K562 (cell line): ENCODE results near the gene XPR1. TPM values are rescaled to one million over a fixed set of nuclear protein-coding genes. Genes with fewer than 3 reads are reported as not detected.

Experiments used
- CEBPZ ChIP-seq: fragments of 150-350 bp; IDR thresholded peaks from 2 replicates; pipeline ENCODE4 v1.6.1; 2014; ENCODE audit warnings: low read depth, mild to moderate bottlenecking, low read length, borderline replicate concordance
- DMBX1 ChIP-seq: fragments of 250-450 bp; sonication (Bioruptor Pico); IDR thresholded peaks from 2 replicates; pipeline ENCODE4 v1.8.0; 2022; ENCODE audit warnings: inconsistent platforms, mild to moderate bottlenecking, moderate library complexity, borderline replicate concordance
- ELK3 ChIP-seq: fragments of 450-650 bp; formaldehyde crosslinking; IDR thresholded peaks from 2 replicates; pipeline ENCODE4 v1.4.0; 2020; ENCODE audit warnings: mild to moderate bottlenecking
- ESRRB ChIP-seq: fragments of 250-450 bp; sonication (Bioruptor Pico); IDR thresholded peaks from 2 replicates; pipeline ENCODE4 v1.5.0; 2020; ENCODE audit warnings: mild to moderate bottlenecking, moderate library complexity, borderline replicate concordance
- ID3 ChIP-seq, 2 experiments: fragments of 250-450 bp in 1 of 2; fragments of 450-650 bp in 1 of 2; sonication (Bioruptor Pico) in 1 of 2; IDR thresholded peaks; 2 replicates each; pipeline versions ENCODE4 v1.6.1 to v1.8.0; 2016 to 2021; ENCODE audit warnings: mild to moderate bottlenecking in 2 of 2, moderate library complexity in 2 of 2, missing compliant biosample characterization in 1 of 2, missing genetic modification characterization in 1 of 2
- NEUROD1 ChIP-seq: fragments of 150-350 bp; IDR thresholded peaks from 2 replicates; pipeline ENCODE4 v1.6.1; 2014; ENCODE audit warnings: borderline replicate concordance, low read length, low read depth; ENCODE audit not compliant: partially characterized antibody
- NKRF ChIP-seq: fragments of 450-650 bp; IDR thresholded peaks from 2 replicates; pipeline ENCODE4 v1.6.1; 2016; ENCODE audit warnings: borderline replicate concordance
- SMAD4 ChIP-seq: fragments of 250-450 bp; sonication (Bioruptor Pico); conservative IDR thresholded peaks from 2 replicates; pipeline ENCODE4 v1.8.0; 2021; ENCODE audit warnings: inconsistent platforms, mild to moderate bottlenecking, moderate library complexity
- THAP7 ChIP-seq: fragments of 250-450 bp; sonication (Bioruptor Pico); IDR thresholded peaks from 2 replicates; pipeline ENCODE4 v1.5.0; 2021
- ZEB2 ChIP-seq: fragments of 450-650 bp; IDR thresholded peaks from 2 replicates; pipeline ENCODE4 v1.6.1; 2016
- ZNF174 ChIP-seq: fragments of 250-450 bp; sonication (Bioruptor Pico); IDR thresholded peaks from 2 replicates; pipeline ENCODE4 v1.4.0; 2020; ENCODE audit warnings: mild to moderate bottlenecking
- ZNF41 ChIP-seq: fragments of 250-450 bp; sonication (Bioruptor Pico); conservative IDR thresholded peaks from 2 replicates; pipeline ENCODE4 v1.4.0; 2020; ENCODE audit warnings: mild to moderate bottlenecking
- polyA plus RNA-seq, 8 experiments: library from polyadenylated mRNA; depleted of rRNA in 4 of 8; stranded (reverse) in 5 of 8; unstranded in 3 of 8; fragments of >200 nt; fragmentation: Nextera tagmentation in 2 of 8; fragmentation: Illumina TruSeq in 1 of 8; extraction: Ambion mirVana in 2 of 8; extraction: Trizol in 1 of 8; gene quantifications; 2 replicates each; pipeline versions ENCODE4 v1.2.1 to v1.2.3, GENCODE V29; 2011 to 2014; ENCODE audit warnings: inconsistent platforms in 1 of 8, missing spikeins in 1 of 8
- total RNA-seq, 7 experiments: library from RNA; depleted of rRNA in 6 of 7; stranded (reverse); fragments of >200 nt in 6 of 7; fragmentation: Illumina TruSeq in 2 of 7; extraction: Trizol in 2 of 7; gene quantifications; 2 replicates each; pipeline versions ENCODE4 v1.2.1 to v1.2.3, GENCODE V29; 2011 to 2021; ENCODE audit warnings: low replicate concordance in 1 of 7
- TF ChIP-seq, protein P1 (sequence below): fragments of 450-650 bp; IDR thresholded peaks from 2 replicates; pipeline ENCODE4 v1.6.1; 2016; ENCODE audit warnings: antibody characterized with exemption
- TF ChIP-seq, protein P2 (sequence below): fragments of 250-450 bp; sonication (Bioruptor Pico); IDR thresholded peaks from 2 replicates; pipeline ENCODE4 v1.5.0; 2021
- TF ChIP-seq, protein P3 (sequence below): fragments of 250-450 bp; sonication (Bioruptor Pico); IDR thresholded peaks from 2 replicates; pipeline ENCODE4 v1.8.0; 2021; ENCODE audit warnings: borderline replicate concordance, mild to moderate bottlenecking, moderate library complexity; ENCODE audit not compliant: poor library complexity, severe bottlenecking

Gene XPR1
- total and polyA plus RNA-seq, 9 of the 15 experiments (the other 6 are each of a cell fraction or from before 2014, with no cell fraction given) = 3.0 to 66.2 (median 38.6) TPM

GRCh38 chr1:180610556-180611015 is 21.2 kb upstream of the XPR1 start (continued):
- no peak for TF ChIP-seq ELK3 (CRISPR knock-in tag)
- no peak for TF ChIP-seq NKRF
- TF ChIP-seq ID3 (CRISPR knock-in tag; IDR thresholded peaks at IDR 0.05) = 0 out of 2 replicates have a peak, but pooled peaks have one; percentile 28
- no peak for TF ChIP-seq ID3 (tag; IDR thresholded peaks at IDR 0.05)
- no peak for TF ChIP-seq DMBX1
- TF ChIP-seq, protein P1, sequence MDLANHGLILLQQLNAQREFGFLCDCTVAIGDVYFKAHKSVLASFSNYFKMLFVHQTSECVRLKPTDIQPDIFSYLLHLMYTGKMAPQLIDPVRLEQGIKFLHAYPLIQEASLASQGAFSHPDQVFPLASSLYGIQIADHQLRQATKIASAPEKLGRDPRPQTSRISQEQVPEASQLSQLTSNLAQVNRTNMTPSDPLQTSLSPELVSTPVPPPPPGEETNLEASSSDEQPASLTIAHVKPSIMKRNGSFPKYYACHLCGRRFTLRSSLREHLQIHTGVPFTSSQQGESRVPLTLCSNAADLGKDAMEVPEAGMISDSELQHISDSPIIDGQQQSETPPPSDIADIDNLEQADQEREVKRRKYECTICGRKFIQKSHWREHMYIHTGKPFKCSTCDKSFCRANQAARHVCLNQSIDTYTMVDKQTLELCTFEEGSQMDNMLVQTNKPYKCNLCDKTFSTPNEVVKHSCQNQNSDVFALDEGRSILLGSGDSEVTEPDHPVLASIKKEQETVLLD = peak; percentile 49
- peak; percentile 76 for TF ChIP-seq ZEB2
- peak; percentile 73 for TF ChIP-seq NEUROD1
- TF ChIP-seq, protein P2, sequence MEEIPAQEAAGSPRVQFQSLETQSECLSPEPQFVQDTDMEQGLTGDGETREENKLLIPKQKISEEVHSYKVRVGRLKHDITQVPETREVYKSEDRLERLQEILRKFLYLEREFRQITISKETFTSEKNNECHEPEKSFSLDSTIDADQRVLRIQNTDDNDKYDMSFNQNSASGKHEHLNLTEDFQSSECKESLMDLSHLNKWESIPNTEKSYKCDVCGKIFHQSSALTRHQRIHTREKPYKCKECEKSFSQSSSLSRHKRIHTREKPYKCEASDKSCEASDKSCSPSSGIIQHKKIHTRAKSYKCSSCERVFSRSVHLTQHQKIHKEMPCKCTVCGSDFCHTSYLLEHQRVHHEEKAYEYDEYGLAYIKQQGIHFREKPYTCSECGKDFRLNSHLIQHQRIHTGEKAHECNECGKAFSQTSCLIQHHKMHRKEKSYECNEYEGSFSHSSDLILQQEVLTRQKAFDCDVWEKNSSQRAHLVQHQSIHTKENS (CRISPR knock-in tag) = no peak
- no peak for TF ChIP-seq ZNF41 (CRISPR knock-in tag)
- no peak for TF ChIP-seq CEBPZ
- TF ChIP-seq, protein P3, sequence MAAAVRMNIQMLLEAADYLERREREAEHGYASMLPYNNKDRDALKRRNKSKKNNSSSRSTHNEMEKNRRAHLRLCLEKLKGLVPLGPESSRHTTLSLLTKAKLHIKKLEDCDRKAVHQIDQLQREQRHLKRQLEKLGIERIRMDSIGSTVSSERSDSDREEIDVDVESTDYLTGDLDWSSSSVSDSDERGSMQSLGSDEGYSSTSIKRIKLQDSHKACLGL = no peak
- no peak for TF ChIP-seq ZNF174 (CRISPR knock-in tag)
- TF ChIP-seq ESRRB (CRISPR knock-in tag) = no peak
- no peak; the same call in 1 of the 2 replicates for TF ChIP-seq SMAD4 (CRISPR knock-in tag)
- no peak for TF ChIP-seq THAP7 (CRISPR knock-in tag)
